ENCODE data around the gene EVC2. TPM values are rescaled to one million over a fixed set of nuclear protein-coding genes. Genes with fewer than 3 reads are reported as not detected.

The EVC2 gene
- total RNA-seq, 1 donor from 2014 or later = 16.9 TPM

GRCh38 chr4:5575941-5576340, 132.4 kb downstream of the EVC2 start:
- Mint-ChIP-seq H3K4me3 (no peak overlapping the region), H3K27me3 (ENCODE audit: low read depth) (no peaks in the 10 kb centered on the region), H3K27ac (no peak overlapping the region), H3K9me3 (peaks cover 1% of the 10 kb centered on the region), H3K4me1 (no peaks in the 10 kb centered on the region), H3K36me3 (peaks cover 45% of the 10 kb centered on the region)
- TF ChIP-seq CTCF (IDR thresholded peaks at IDR 0.05; ENCODE audit: unreplicated experiment) = no peak
- DNase-seq (ENCODE audit: low spot score in 2 of 2, unreplicated experiment in 2 of 2) = no peak

DNA sequence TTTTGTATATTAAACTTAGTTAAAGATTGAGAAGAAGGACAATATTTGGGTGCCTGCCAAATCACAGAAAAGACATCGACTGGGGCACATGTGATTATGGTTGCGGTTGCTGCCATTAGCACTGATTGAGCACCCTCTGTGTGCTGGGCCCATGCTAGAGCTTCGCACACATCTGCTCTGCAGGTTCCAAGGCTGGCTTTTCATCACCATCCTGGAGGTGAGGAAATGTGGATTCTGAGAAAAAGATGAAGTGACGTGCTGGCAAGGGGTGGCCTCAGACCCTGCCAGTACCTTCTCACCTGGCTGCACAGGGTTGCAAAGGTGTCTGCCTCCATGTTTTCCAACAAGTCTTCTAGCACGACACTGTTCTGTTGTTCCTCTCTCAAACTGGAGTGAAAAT, 134.0 kb downstream of the EVC2 start:
- Mint-ChIP-seq H3K9me3 (no peaks in the 10 kb centered on the region), H3K36me3 (peaks cover 50% of the 10 kb centered on the region), H3K4me3 (no peak overlapping the region), H3K27ac (no peak overlapping the region), H3K4me1 (no peaks in the 10 kb centered on the region), H3K27me3 (ENCODE audit: low read depth) (no peaks in the 10 kb centered on the region)
- TF ChIP-seq CTCF (IDR thresholded peaks at IDR 0.05; ENCODE audit: unreplicated experiment) = no peak
- DNase-seq (ENCODE audit: low spot score in 2 of 2, unreplicated experiment in 2 of 2) = no peak

- H3K27ac Mint-ChIP-seq = no peak overlapping the region
- H3K9me3 Mint-ChIP-seq = no peaks in the 10 kb centered on the region
- no peaks in the 10 kb centered on the region for H3K27me3 Mint-ChIP-seq (ENCODE audit: low read depth)
- no peak for TF ChIP-seq CTCF (IDR thresholded peaks at IDR 0.05; ENCODE audit: unreplicated experiment)
- H3K4me3 Mint-ChIP-seq = no peak overlapping the region
- H3K4me1 Mint-ChIP-seq = no peaks in the 10 kb centered on the region
- H3K36me3 Mint-ChIP-seq = peaks cover 47% of the 10 kb centered on the region
- no peak for DNase-seq (ENCODE audit: low spot score in 2 of 2, unreplicated experiment in 2 of 2)
These were observed 134.4 kb downstream of the EVC2 start for GRCh38 chr4:5573965-5574364.

DNA sequence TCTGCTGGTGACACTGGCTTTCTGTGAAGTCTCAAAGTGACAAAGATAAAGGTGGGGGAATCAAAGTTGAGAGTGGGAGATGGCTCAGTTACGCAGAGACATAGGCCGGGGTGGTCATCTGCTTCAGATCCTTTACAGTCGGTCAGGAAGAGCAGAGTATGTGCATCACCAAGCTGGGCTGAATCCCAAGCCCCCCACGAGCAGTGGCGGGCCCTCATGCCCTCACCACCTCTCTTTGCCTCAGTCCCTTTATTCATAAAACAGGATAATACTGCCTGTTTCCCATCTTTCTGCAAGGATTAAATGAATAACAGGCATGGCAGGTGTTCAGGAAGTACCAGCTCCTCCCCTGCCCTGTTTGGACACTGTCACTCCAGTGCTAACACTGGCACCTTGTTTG, 135.6 kb downstream of the EVC2 start:
- no peak for DNase-seq (ENCODE audit: low spot score in 2 of 2, unreplicated experiment in 2 of 2)
- Mint-ChIP-seq H3K4me1 (no peaks in the 10 kb centered on the region), H3K36me3 (peaks cover 47% of the 10 kb centered on the region), H3K9me3 (no peaks in the 10 kb centered on the region), H3K27me3 (ENCODE audit: low read depth) (no peaks in the 10 kb centered on the region), H3K27ac (no peak overlapping the region), H3K4me3 (no peak overlapping the region)
- TF ChIP-seq CTCF (IDR thresholded peaks at IDR 0.05; ENCODE audit: unreplicated experiment) = no peak

- TF ChIP-seq CTCF (IDR thresholded peaks at IDR 0.05; ENCODE audit: unreplicated experiment) = no peak
- H3K4me3 Mint-ChIP-seq = no peak overlapping the region
- no peak overlapping the region for H3K27ac Mint-ChIP-seq
- no peaks in the 10 kb centered on the region for H3K4me1 Mint-ChIP-seq
- no peak for DNase-seq (ENCODE audit: low spot score in 2 of 2, unreplicated experiment in 2 of 2)
- H3K27me3 Mint-ChIP-seq (ENCODE audit: low read depth) = no peaks in the 10 kb centered on the region
- H3K36me3 Mint-ChIP-seq = peaks cover 51% of the 10 kb centered on the region
- no peaks in the 10 kb centered on the region for H3K9me3 Mint-ChIP-seq
These were observed 136.2 kb downstream of the EVC2 start for GRCh38 chr4:5572114-5572513.

DNA sequence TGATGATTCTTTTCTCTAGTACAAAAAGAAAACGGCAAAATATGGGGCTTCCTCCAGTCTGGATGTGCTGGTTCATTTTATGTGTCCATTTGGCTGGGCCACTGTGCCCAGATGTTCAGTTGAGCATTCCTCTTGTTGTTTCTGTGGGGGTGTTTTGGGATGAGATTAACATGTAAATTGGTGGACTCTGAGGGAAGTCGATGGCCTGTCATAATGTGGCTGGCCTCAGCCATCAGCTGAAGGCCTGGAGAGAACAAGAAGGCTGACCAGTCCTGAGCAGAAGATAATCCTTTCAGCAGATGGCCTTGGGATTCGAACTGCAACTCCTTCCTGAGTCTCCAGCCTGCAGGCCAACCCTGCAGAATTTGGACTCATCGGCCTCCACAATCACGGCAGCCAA, 136.7 kb downstream of the EVC2 start:
- peaks cover 51% of the 10 kb centered on the region for H3K36me3 Mint-ChIP-seq
- TF ChIP-seq CTCF (IDR thresholded peaks at IDR 0.05; ENCODE audit: unreplicated experiment) = no peak
- H3K4me3 Mint-ChIP-seq = no peak overlapping the region
- no peaks in the 10 kb centered on the region for H3K27me3 Mint-ChIP-seq (ENCODE audit: low read depth)
- no peaks in the 10 kb centered on the region for H3K4me1 Mint-ChIP-seq
- no peak for DNase-seq (ENCODE audit: low spot score in 2 of 2, unreplicated experiment in 2 of 2)
- H3K27ac Mint-ChIP-seq = no peak overlapping the region
- no peaks in the 10 kb centered on the region for H3K9me3 Mint-ChIP-seq
